Measurements from ENCODE around the gene OSTM1.
A peak's percentile ranks its signal among the peaks of the same experiment; 100 is the strongest.

Gene OSTM1
- 47.3 to 67.2 reads per million in 2 donors for total RNA-seq

- peak; percentile 92 for DNase-seq
Observed at GRCh38 chr6:108074359-108075144, at the start of gene OSTM1. OSTM1 (minus strand) TSS chr6:108074741; CDS start chr6:108074651, 90 bp downstream.

GRCh38 chr6:108123946-108124345, 49.4 kb upstream of the OSTM1 start:
- DNase-seq, result no peak

GRCh38 chr6:108123481-108123929, 49.0 kb upstream of the OSTM1 start:
- DNase-seq, result no peak

GRCh38 chr6:108121612-108122011, 47.1 kb upstream of the OSTM1 start:
- DNase-seq, result no peak

- no peak for DNase-seq
Observed at GRCh38 chr6:108120311-108120710, 45.8 kb upstream of the OSTM1 start.

- no peak for DNase-seq
Observed at GRCh38 chr6:108119769-108120141, 45.2 kb upstream of the OSTM1 start.

GRCh38 chr6:108118810-108119768, 44.5 kb upstream of the OSTM1 start:
- no peak for DNase-seq

- no peak for DNase-seq
Observed at GRCh38 chr6:108118359-108118724, 43.8 kb upstream of the OSTM1 start.

- no peak for DNase-seq
Observed at GRCh38 chr6:108117427-108118358, 43.2 kb upstream of the OSTM1 start.

- DNase-seq, result no peak
Observed at GRCh38 chr6:108116546-108117426, 42.2 kb upstream of the OSTM1 start.

GRCh38 chr6:108115598-108116058, 41.1 kb upstream of the OSTM1 start:
- no peak for DNase-seq

GRCh38 chr6:108114841-108115597, 40.5 kb upstream of the OSTM1 start:
- DNase-seq, result no peak

GRCh38 chr6:108113557-108114519, 39.3 kb upstream of the OSTM1 start:
- DNase-seq, result no peak

GRCh38 chr6:108108374-108108773, 33.8 kb upstream of the OSTM1 start:
- no peak for DNase-seq

- DNase-seq, result no peak
Observed at GRCh38 chr6:108107102-108107501, 32.6 kb upstream of the OSTM1 start.

GRCh38 chr6:108106694-108107093, 32.2 kb upstream of the OSTM1 start:
- no peak for DNase-seq

GRCh38 chr6:108106261-108106660, 31.7 kb upstream of the OSTM1 start:
- no peak for DNase-seq

GRCh38 chr6:108105571-108105970, 31.0 kb upstream of the OSTM1 start:
- no peak for DNase-seq

GRCh38 chr6:108102965-108103364, 28.4 kb upstream of the OSTM1 start:
- no peak for DNase-seq

Data from T-helper 9 cell (primary cell).